WTC11 (cell line): Measurements from ENCODE around the gene MASP2. TPM values are rescaled to one million over a fixed set of nuclear protein-coding genes. Genes with fewer than 3 reads are reported as not detected.
"Not testable (repeated sequence)": the region's sequence is repeated elsewhere in the genome, so short reads cannot be mapped to it uniquely, and the experiment has no call there.

Experiments
- ATAC-seq: fragments of 200-7000 bp; cut with Tn5 transposase; 2 replicates; pipeline ENCODE4 v1.10.0; 2021; ENCODE audit warnings: mild to moderate bottlenecking, moderate library complexity
- CTCF ChIA-PET: fragments of 300-600 bp; sonication (Branson Sonifier 250); formaldehyde crosslinking; loops from one replicate; lab custom pipeline; 2021; ENCODE audit warnings: antibody characterized with exemption; lab: Charles Lee
- POLR2A ChIA-PET: fragments of 350-600 bp; sonication (Branson Sonifier 250); formaldehyde crosslinking; loops from one replicate; lab custom pipeline; 2021; ENCODE audit warnings: antibody characterized with exemption; lab: Charles Lee
- DNase-seq: peaks from one replicate; pipeline ENCODE4 v3.0.0; 2021; ENCODE audit warnings: low spot score
- H3K27ac Mint-ChIP-seq: 2 replicates; pipeline ENCODE4 v1.8.0; 2021; ENCODE audit warnings: mixed read lengths
- H3K27me3 Mint-ChIP-seq: 2 replicates; pipeline ENCODE4 v1.8.0; 2021; ENCODE audit warnings: low read depth, mild to moderate bottlenecking, moderate library complexity, mixed read lengths
- H3K36me3 Mint-ChIP-seq: 2 replicates; pipeline ENCODE4 v1.8.0; 2021; ENCODE audit warnings: mixed read lengths
- H3K4me1 Mint-ChIP-seq: 2 replicates; pipeline ENCODE4 v1.8.0; 2022; ENCODE audit warnings: mixed read lengths
- H3K4me3 Mint-ChIP-seq: 2 replicates; pipeline ENCODE4 v1.8.0; 2021; ENCODE audit warnings: mild to moderate bottlenecking, moderate library complexity, mixed read lengths
- H3K9me3 Mint-ChIP-seq: 2 replicates; pipeline ENCODE4 v1.8.0; 2021; ENCODE audit warnings: mixed read lengths
- ARID4B ChIP-seq: sonication (generic); formaldehyde crosslinking; IDR thresholded peaks from 2 replicates; pipeline ENCODE4 v1.8.0; 2023; ENCODE audit warnings: missing genetic modification reagents, mild to moderate bottlenecking, borderline replicate concordance
- E2F1 ChIP-seq: sonication (generic); formaldehyde crosslinking; IDR thresholded peaks from 2 replicates; pipeline ENCODE4 v1.8.0; 2022; ENCODE audit warnings: mild to moderate bottlenecking, missing genetic modification reagents
- ERG ChIP-seq: fragments of 250-450 bp; sonication (Bioruptor Pico); IDR thresholded peaks from 2 replicates; pipeline ENCODE4 v1.8.0; 2021; ENCODE audit warnings: mild to moderate bottlenecking
- GTF2I ChIP-seq: fragments of 250-450 bp; sonication (Bioruptor Pico); conservative IDR thresholded peaks from 2 replicates; pipeline ENCODE4 v1.4.0; 2021; ENCODE audit warnings: mild to moderate bottlenecking
- KAT7 ChIP-seq: sonication (generic); formaldehyde crosslinking; IDR thresholded peaks from 2 replicates; pipeline ENCODE4 v1.8.1; 2023; ENCODE audit warnings: missing genetic modification reagents, mild to moderate bottlenecking, borderline replicate concordance
- MYBL2 ChIP-seq: sonication (generic); formaldehyde crosslinking; IDR thresholded peaks from 2 replicates; pipeline ENCODE4 v1.8.1; 2023; ENCODE audit warnings: mild to moderate bottlenecking, moderate library complexity, missing genetic modification reagents
- PREB ChIP-seq: sonication (generic); formaldehyde crosslinking; IDR thresholded peaks from 2 replicates; pipeline ENCODE4 v1.8.1; 2022; ENCODE audit warnings: mild to moderate bottlenecking, missing genetic modification reagents, moderate library complexity, borderline replicate concordance
- PRRX2 ChIP-seq: fragments of 250-450 bp; sonication (Bioruptor Pico); IDR thresholded peaks from 2 replicates; pipeline ENCODE4 v1.8.0; 2021; ENCODE audit warnings: mild to moderate bottlenecking
- SMAD3 ChIP-seq: sonication (generic); formaldehyde crosslinking; IDR thresholded peaks from 2 replicates; pipeline ENCODE4 v1.8.0; 2022; ENCODE audit warnings: missing genetic modification reagents, mild to moderate bottlenecking, borderline replicate concordance
- SMAD4 ChIP-seq: sonication (generic); formaldehyde crosslinking; IDR thresholded peaks from 2 replicates; pipeline ENCODE4 v1.8.0; 2022; ENCODE audit warnings: mild to moderate bottlenecking, missing genetic modification reagents
- SP1 ChIP-seq: sonication (generic); formaldehyde crosslinking; conservative IDR thresholded peaks from 2 replicates; pipeline ENCODE4 v1.8.1; 2022; ENCODE audit warnings: missing genetic modification reagents
- USF2 ChIP-seq: sonication (generic); formaldehyde crosslinking; IDR thresholded peaks from 2 replicates; pipeline ENCODE4 v1.8.1; 2023; ENCODE audit warnings: mild to moderate bottlenecking, missing genetic modification reagents, moderate library complexity
- ZNF121 ChIP-seq: sonication (generic); formaldehyde crosslinking; IDR thresholded peaks from 2 replicates; pipeline ENCODE4 v1.8.0; 2023; ENCODE audit warnings: missing genetic modification reagents
- ZNF317 ChIP-seq: sonication (generic); formaldehyde crosslinking; IDR thresholded peaks from 2 replicates; pipeline ENCODE4 v1.8.1; 2023; ENCODE audit warnings: low read depth, mild to moderate bottlenecking, moderate library complexity, missing genetic modification reagents, borderline replicate concordance
- ZNF425 ChIP-seq: fragments of 250-450 bp; sonication (Bioruptor Pico); conservative IDR thresholded peaks from 2 replicates; pipeline ENCODE4 v1.9.0; 2021; ENCODE audit warnings: mild to moderate bottlenecking
- total RNA-seq: library from RNA; stranded (reverse); gene quantifications from 3 replicates; pipeline ENCODE4 v1.2.3, GENCODE V29; 2021
- TF ChIP-seq, protein P1 (sequence below): fragments of 250-450 bp; sonication (Bioruptor Pico); IDR thresholded peaks from 2 replicates; pipeline ENCODE4 v1.9.0; 2021; ENCODE audit warnings: mild to moderate bottlenecking
- TF ChIP-seq, protein P2 (sequence below): sonication (generic); formaldehyde crosslinking; IDR thresholded peaks from 2 replicates; pipeline ENCODE4 v1.8.0; 2022; ENCODE audit warnings: mild to moderate bottlenecking, missing genetic modification reagents

MASP2 gene
- total RNA-seq, 1 experiment from 2014 or later = 0.57 TPM

DNA sequence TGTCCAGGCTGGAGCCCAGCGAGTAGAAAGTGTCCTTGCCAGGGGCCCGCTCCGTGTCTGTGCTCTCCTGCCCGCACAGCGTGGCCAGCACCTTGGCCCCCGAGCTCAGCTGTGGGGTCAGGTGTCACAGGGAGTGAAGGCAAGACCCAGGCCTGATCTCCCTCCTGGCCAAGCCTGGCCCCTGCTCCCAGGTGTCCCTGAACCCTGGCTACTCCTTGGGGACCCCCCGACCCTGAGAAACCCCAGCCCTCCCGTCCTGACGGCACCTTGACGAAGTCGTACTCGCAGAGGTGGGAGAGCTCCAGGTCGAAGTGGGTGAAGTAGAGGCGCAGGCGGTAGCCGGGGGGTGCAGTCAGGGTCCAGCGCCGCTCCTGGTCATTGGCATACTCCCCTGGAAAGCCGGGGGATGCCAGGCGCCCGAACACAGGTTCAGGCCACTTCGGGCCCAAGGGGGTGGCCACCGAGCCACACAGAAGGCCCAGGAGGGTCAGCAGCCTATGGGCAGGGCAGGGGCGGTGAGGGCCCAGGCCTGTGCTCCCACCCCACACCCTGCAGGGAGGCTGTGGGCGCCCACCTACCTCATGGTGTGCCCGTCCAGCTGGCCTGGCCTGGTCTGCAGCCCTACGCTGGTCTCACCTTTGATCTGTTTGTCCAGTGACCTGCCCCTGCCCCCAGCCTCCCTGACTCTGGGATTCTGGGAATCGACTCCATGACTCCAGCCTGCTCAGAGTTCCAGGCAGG lies at the start of gene MASP2 (continued):
- no peak for TF ChIP-seq ZNF425 (CRISPR knock-in tag)

DNA sequence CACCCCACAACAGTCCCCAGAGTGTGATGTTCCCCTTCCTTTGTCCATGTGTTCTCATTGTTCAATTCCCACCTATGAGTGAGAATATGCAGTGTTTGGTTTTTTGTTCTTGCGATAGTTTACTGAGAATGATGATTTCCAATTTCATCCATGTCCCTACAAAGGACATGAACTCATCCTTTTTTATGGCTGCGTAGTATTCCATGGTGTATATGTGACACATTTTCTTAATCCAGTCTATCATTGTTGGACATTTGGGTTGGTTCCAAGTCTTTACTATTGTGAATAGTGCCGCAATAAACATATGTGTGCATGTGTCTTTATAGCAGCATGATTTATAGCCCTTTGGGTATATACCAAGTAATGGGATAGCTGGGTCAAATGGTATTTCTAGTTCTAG lies 36.7 kb upstream of the MASP2 start:
- H3K4me3 Mint-ChIP-seq, H3K27ac Mint-ChIP-seq, DNase-seq, H3K9me3 Mint-ChIP-seq, POLR2A ChIA-PET, ATAC-seq, H3K4me1 Mint-ChIP-seq, H3K27me3 Mint-ChIP-seq: not testable (repeated sequence)
- H3K36me3 Mint-ChIP-seq = peaks cover 75% of the 10 kb centered on the region
- CTCF ChIA-PET = interaction anchor here (1.2 kb wide), 1 partner anchor 46 kb away, joined by 4 read pairs; no protein-coding TSS in a partner anchor

GRCh38 chr1:11080931-11081330 lies 33.9 kb upstream of the MASP2 start:
- ATAC-seq (no peak), DNase-seq (peak; percentile 2)
- no peaks in the 10 kb centered on the region for H3K4me1 Mint-ChIP-seq
- CTCF ChIA-PET = interaction anchor here (0.7 to 2.3 kb wide), 2 partner anchors 43 to 540 kb away, joined by 3 to 9 read pairs; no protein-coding TSS in a partner anchor
- H3K27me3 Mint-ChIP-seq = no peaks in the 10 kb centered on the region
- no peaks in the 10 kb centered on the region for H3K9me3 Mint-ChIP-seq
- no peak overlapping the region for H3K4me3 Mint-ChIP-seq
- H3K36me3 Mint-ChIP-seq = peaks cover 70% of the 10 kb centered on the region
- POLR2A ChIA-PET = no interaction called here
- no peak overlapping the region for H3K27ac Mint-ChIP-seq
- TF ChIP-seq PREB (CRISPR knock-in tag) (no peak), ZNF317 (CRISPR knock-in tag) (no peak), GTF2I (CRISPR knock-in tag) (no peak), E2F1 (CRISPR knock-in tag) (no peak), SMAD3 (no peak), USF2 (CRISPR knock-in tag) (no peak), ERG (CRISPR knock-in tag) (no peak), PRRX2 (CRISPR knock-in tag) (no peak), MYBL2 (CRISPR knock-in tag) (no peak), SP1 (CRISPR knock-in tag) (no peak), SMAD4 (CRISPR knock-in tag) (no peak), KAT7 (CRISPR knock-in tag) (no peak), ZNF121 (CRISPR knock-in tag) (no peak), ARID4B (CRISPR knock-in tag) (no peak)
- TF ChIP-seq, protein P1, sequence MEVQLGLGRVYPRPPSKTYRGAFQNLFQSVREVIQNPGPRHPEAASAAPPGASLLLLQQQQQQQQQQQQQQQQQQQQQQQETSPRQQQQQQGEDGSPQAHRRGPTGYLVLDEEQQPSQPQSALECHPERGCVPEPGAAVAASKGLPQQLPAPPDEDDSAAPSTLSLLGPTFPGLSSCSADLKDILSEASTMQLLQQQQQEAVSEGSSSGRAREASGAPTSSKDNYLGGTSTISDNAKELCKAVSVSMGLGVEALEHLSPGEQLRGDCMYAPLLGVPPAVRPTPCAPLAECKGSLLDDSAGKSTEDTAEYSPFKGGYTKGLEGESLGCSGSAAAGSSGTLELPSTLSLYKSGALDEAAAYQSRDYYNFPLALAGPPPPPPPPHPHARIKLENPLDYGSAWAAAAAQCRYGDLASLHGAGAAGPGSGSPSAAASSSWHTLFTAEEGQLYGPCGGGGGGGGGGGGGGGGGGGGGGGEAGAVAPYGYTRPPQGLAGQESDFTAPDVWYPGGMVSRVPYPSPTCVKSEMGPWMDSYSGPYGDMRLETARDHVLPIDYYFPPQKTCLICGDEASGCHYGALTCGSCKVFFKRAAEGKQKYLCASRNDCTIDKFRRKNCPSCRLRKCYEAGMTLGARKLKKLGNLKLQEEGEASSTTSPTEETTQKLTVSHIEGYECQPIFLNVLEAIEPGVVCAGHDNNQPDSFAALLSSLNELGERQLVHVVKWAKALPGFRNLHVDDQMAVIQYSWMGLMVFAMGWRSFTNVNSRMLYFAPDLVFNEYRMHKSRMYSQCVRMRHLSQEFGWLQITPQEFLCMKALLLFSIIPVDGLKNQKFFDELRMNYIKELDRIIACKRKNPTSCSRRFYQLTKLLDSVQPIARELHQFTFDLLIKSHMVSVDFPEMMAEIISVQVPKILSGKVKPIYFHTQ (CRISPR knock-in tag) = no peak
- TF ChIP-seq, protein P2, sequence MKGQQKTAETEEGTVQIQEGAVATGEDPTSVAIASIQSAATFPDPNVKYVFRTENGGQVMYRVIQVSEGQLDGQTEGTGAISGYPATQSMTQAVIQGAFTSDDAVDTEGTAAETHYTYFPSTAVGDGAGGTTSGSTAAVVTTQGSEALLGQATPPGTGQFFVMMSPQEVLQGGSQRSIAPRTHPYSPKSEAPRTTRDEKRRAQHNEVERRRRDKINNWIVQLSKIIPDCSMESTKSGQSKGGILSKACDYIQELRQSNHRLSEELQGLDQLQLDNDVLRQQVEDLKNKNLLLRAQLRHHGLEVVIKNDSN = no peak
